Neural cell (in vitro differentiated cells): ENCODE results near the gene MTERF1. TPM values are rescaled to one million over a fixed set of nuclear protein-coding genes. Genes with fewer than 3 reads are reported as not detected.

ENCODE experiments used
- H2AFZ ChIP-seq: fragments of 200-600, 300-800 bp; sonication (generic), shearing (Covaris generic); 2 replicates; pipeline ENCODE4 v1.6.0; 2014; ENCODE audit warnings: low read depth, mild to moderate bottlenecking, antibody characterized with exemption, low read length, moderate library complexity
- H3F3A ChIP-seq: fragments of 200-600 bp; shearing (Covaris generic); 2 replicates; pipeline ENCODE4 v1.6.1; 2016; ENCODE audit warnings: mild to moderate bottlenecking, moderate library complexity, mixed read lengths, antibody characterized with exemption, low read length; ENCODE audit not compliant: insufficient read depth, poor library complexity, severe bottlenecking
- H3K27ac ChIP-seq: fragments of 200-600, 300-800 bp; sonication (generic), shearing (Covaris generic); 2 replicates; pipeline ENCODE4 v1.5.1; 2014; ENCODE audit warnings: mild to moderate bottlenecking, low read length, moderate library complexity
- H3K27me3 ChIP-seq: fragments of 300-800, 200-600 bp; sonication (generic), shearing (Covaris generic); 2 replicates; pipeline ENCODE4 v1.6.0; 2014; ENCODE audit warnings: mild to moderate bottlenecking, low read depth, low read length, moderate library complexity; ENCODE audit not compliant: insufficient read depth
- H3K36me3 ChIP-seq: fragments of 300-800, 200-600 bp; sonication (generic), shearing (Covaris generic); 2 replicates; pipeline ENCODE4 v1.5.1; 2014; ENCODE audit warnings: mild to moderate bottlenecking, antibody characterized with exemption, low read length, moderate library complexity; ENCODE audit not compliant: insufficient read depth
- H3K4me2 ChIP-seq: fragments of 300-800, 200-600 bp; sonication (generic), shearing (Covaris generic); 2 replicates; pipeline ENCODE4 v1.6.0; 2014; ENCODE audit warnings: mild to moderate bottlenecking, low read length
- H3K4me3 ChIP-seq: fragments of 300-800, 200-600 bp; sonication (generic), shearing (Covaris generic); 2 replicates; pipeline ENCODE4 v1.5.1; 2014; ENCODE audit warnings: mild to moderate bottlenecking, low read length, moderate library complexity
- H3K79me2 ChIP-seq: fragments of 200-600 bp; shearing (Covaris generic); replicated peaks from 2 replicates; pipeline ENCODE4 v1.6.0; 2014; ENCODE audit warnings: mild to moderate bottlenecking, low read length, moderate library complexity; ENCODE audit not compliant: insufficient read depth
- H3K9ac ChIP-seq: fragments of 300-800, 200-600 bp; sonication (generic), shearing (Covaris generic); 2 replicates; pipeline ENCODE4 v1.6.1; 2016; ENCODE audit warnings: mild to moderate bottlenecking, low read length, mixed read lengths
- H3K9me2 ChIP-seq: fragments of 200-600 bp; shearing (Covaris generic); 2 replicates; pipeline ENCODE4 v1.6.1; 2016; ENCODE audit warnings: mild to moderate bottlenecking, low read length, mixed read lengths; ENCODE audit not compliant: insufficient read depth
- H3K9me3 ChIP-seq: fragments of 200-600, 300-800 bp; sonication (generic), shearing (Covaris generic); 2 replicates; pipeline ENCODE4 v1.6.1; 2016; ENCODE audit warnings: mild to moderate bottlenecking, mixed run types, low read length, moderate library complexity, mixed read lengths
- H4K20me1 ChIP-seq: fragments of 200-600 bp; shearing (Covaris generic); 2 replicates; pipeline ENCODE4 v1.6.1; 2016; ENCODE audit warnings: mild to moderate bottlenecking, mixed run types; ENCODE audit not compliant: insufficient read depth
- EP300 ChIP-seq: fragments of 450-650 bp; conservative IDR thresholded peaks from 2 replicates; pipeline ENCODE4 v1.6.1; 2014; ENCODE audit warnings: antibody characterized with exemption, mild to moderate bottlenecking, moderate library complexity; ENCODE audit not compliant: poor library complexity, severe bottlenecking
- EZH2 ChIP-seq: fragments of 200-600, 300-800 bp; shearing (Covaris generic), sonication (generic); IDR thresholded peaks from 2 replicates; pipeline ENCODE4 v1.6.1; 2014; ENCODE audit warnings: antibody characterized with exemption, low read length, borderline replicate concordance, mild to moderate bottlenecking; ENCODE audit not compliant: insufficient read depth, poor library complexity, severe bottlenecking
- MXI1 ChIP-seq: fragments of 450-650 bp; conservative IDR thresholded peaks from 2 replicates; pipeline ENCODE4 v1.6.1; 2014; ENCODE audit warnings: antibody characterized with exemption, mild to moderate bottlenecking; ENCODE audit not compliant: poor library complexity, severe bottlenecking
- POLR2AphosphoS5 ChIP-seq: IDR thresholded peaks from 2 replicates; pipeline ENCODE4 v1.6.1; 2012
- RAD21 ChIP-seq: fragments of 450-650 bp; conservative IDR thresholded peaks from 2 replicates; pipeline ENCODE4 v1.6.1; 2014; ENCODE audit warnings: antibody characterized with exemption, mild to moderate bottlenecking, moderate library complexity
- SMC3 ChIP-seq: fragments of 450-650 bp; conservative IDR thresholded peaks from 2 replicates; pipeline ENCODE4 v1.6.1; 2014; ENCODE audit warnings: antibody characterized with exemption, mild to moderate bottlenecking, moderate library complexity; ENCODE audit not compliant: poor library complexity
- TAF1 ChIP-seq: IDR thresholded peaks from 2 replicates; pipeline ENCODE4 v1.6.1; 2012; ENCODE audit warnings: low read depth
- polyA minus RNA-seq: library from RNA; depleted of rRNA, polyadenylated mRNA; stranded (reverse); fragments of >200 nt; gene quantifications from 2 replicates; pipeline ENCODE4 v1.2.3, GENCODE V29; 2014
- polyA plus RNA-seq: library from polyadenylated mRNA; depleted of rRNA; stranded (reverse); fragments of >200 nt; gene quantifications from 2 replicates; pipeline ENCODE4 v1.2.3, GENCODE V29; 2014
- TF ChIP-seq, protein P1 (sequence below): fragments of 450-650 bp; IDR thresholded peaks from 2 replicates; pipeline ENCODE4 v1.5.1; 2014; ENCODE audit warnings: antibody characterized with exemption, mild to moderate bottlenecking, moderate library complexity; ENCODE audit not compliant: poor library complexity, severe bottlenecking
- TF ChIP-seq, protein P2 (sequence below): IDR thresholded peaks from 2 replicates; pipeline ENCODE4 v1.6.1; 2012; ENCODE audit warnings: borderline replicate concordance

Gene MTERF1, protein sequence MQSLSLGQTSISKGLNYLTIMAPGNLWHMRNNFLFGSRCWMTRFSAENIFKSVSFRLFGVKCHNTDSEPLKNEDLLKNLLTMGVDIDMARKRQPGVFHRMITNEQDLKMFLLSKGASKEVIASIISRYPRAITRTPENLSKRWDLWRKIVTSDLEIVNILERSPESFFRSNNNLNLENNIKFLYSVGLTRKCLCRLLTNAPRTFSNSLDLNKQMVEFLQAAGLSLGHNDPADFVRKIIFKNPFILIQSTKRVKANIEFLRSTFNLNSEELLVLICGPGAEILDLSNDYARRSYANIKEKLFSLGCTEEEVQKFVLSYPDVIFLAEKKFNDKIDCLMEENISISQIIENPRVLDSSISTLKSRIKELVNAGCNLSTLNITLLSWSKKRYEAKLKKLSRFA
- 22.9 and 32.3 TPM in 2 replicates for polyA plus RNA-seq
- 39.7 and 51.9 TPM in 2 replicates for polyA minus RNA-seq

DNA sequence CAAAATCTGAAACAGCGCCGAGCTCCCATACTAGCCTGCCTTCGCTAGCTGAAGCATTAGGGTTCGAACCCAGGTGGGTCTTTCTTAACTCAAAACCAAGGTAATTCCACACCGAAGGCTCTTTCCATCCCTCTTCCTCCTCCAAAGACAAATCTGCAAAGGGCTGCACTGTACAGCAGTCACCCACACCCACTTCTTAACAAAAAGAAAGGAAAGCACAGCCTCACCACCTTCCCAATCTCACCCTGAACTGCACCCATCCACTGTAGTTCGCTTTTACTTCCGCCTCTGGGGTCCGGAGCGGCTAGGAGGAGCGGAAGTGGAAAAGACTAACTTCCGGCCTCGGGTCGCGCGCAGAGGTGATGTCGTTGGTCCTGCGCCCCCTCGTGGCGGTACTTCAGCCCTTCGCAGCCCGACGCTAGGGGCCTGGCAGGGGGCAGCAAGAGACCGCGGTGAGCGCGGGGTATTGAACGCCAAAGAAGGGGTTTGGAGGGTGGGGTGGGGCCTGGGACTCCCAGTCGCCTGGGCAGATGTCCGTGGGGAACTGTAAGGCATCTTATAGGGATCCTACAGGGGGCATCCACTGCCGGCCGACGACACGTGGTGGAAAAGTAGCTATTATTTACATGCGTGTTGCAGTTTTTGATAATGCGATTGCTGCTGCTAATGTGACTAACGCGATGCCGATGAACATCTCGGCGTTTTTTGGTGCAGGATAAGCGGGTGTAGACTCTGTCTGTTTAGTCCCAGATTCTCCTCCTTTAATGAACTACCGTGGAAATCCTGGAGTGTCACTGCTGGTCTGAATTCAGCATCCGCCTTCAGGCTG, at the start of gene MTERF1:
MTERF1 (minus strand) TSS at position 290 of the 829 bp plus-strand sequence. CDS start 619 bp downstream, outside the sequence.
- Histone ChIP-seq H3F3A (no peaks in the 10 kb centered on the region), H2AFZ (peak within 1 kb of the TSS; percentile 78), H4K20me1 (no peaks in the 10 kb centered on the region), H3K4me3 (peak within 1 kb of the TSS; percentile 85), H3K27me3 (no peaks in the 10 kb centered on the region), H3K9me3 (no peaks in the 10 kb centered on the region), H3K79me2 (peaks cover 23% of the 10 kb centered on the region), H3K4me2 (peak within 1 kb of the TSS; percentile 85), H3K9ac (peak within 1 kb of the TSS; percentile 71), H3K36me3 (no peaks in the 10 kb centered on the region), H3K27ac (peak within 1 kb of the TSS; percentile 66), H3K9me2 (no peaks in the 10 kb centered on the region)
- TF ChIP-seq, protein P1, sequence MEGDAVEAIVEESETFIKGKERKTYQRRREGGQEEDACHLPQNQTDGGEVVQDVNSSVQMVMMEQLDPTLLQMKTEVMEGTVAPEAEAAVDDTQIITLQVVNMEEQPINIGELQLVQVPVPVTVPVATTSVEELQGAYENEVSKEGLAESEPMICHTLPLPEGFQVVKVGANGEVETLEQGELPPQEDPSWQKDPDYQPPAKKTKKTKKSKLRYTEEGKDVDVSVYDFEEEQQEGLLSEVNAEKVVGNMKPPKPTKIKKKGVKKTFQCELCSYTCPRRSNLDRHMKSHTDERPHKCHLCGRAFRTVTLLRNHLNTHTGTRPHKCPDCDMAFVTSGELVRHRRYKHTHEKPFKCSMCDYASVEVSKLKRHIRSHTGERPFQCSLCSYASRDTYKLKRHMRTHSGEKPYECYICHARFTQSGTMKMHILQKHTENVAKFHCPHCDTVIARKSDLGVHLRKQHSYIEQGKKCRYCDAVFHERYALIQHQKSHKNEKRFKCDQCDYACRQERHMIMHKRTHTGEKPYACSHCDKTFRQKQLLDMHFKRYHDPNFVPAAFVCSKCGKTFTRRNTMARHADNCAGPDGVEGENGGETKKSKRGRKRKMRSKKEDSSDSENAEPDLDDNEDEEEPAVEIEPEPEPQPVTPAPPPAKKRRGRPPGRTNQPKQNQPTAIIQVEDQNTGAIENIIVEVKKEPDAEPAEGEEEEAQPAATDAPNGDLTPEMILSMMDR: peak; percentile 98
- peak; percentile 79 for TF ChIP-seq RAD21
- TF ChIP-seq MXI1: peak; percentile 68
- peak; percentile 86 for TF ChIP-seq POLR2AphosphoS5
- peak; percentile 89 for TF ChIP-seq SMC3
- TF ChIP-seq, protein P2, sequence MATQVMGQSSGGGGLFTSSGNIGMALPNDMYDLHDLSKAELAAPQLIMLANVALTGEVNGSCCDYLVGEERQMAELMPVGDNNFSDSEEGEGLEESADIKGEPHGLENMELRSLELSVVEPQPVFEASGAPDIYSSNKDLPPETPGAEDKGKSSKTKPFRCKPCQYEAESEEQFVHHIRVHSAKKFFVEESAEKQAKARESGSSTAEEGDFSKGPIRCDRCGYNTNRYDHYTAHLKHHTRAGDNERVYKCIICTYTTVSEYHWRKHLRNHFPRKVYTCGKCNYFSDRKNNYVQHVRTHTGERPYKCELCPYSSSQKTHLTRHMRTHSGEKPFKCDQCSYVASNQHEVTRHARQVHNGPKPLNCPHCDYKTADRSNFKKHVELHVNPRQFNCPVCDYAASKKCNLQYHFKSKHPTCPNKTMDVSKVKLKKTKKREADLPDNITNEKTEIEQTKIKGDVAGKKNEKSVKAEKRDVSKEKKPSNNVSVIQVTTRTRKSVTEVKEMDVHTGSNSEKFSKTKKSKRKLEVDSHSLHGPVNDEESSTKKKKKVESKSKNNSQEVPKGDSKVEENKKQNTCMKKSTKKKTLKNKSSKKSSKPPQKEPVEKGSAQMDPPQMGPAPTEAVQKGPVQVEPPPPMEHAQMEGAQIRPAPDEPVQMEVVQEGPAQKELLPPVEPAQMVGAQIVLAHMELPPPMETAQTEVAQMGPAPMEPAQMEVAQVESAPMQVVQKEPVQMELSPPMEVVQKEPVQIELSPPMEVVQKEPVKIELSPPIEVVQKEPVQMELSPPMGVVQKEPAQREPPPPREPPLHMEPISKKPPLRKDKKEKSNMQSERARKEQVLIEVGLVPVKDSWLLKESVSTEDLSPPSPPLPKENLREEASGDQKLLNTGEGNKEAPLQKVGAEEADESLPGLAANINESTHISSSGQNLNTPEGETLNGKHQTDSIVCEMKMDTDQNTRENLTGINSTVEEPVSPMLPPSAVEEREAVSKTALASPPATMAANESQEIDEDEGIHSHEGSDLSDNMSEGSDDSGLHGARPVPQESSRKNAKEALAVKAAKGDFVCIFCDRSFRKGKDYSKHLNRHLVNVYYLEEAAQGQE: peak; percentile 76
- TF ChIP-seq EZH2: no peak
- TF ChIP-seq EP300: no peak
- peak; percentile 72 for TF ChIP-seq TAF1

DNA sequence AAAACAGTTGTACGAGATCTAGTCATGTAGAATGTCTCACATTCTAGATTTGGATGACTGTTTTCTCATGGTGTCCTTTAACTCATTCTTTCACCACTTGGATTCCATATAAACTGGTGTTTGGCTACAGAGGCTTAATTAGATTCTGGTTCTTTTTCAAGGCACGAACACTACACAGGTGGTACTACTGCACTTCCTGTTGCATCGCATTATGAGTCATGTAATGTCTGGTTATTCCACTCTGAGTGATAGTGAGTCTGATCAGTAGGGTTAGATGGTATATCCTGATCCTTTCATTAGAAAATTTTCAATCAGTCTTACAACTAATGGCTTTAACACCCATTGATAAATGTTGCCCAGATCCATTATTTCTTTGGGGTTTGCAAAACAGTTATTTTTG, 49.0 kb upstream of the MTERF1 start:
- Histone ChIP-seq H3K27me3 (no peaks in the 10 kb centered on the region), H3K4me2 (no peak overlapping the region), H2AFZ (no peak overlapping the region), H3K4me3 (no peak overlapping the region), H3K79me2 (no peaks in the 10 kb centered on the region), H3K9ac (no peak overlapping the region), H3K36me3 (no peaks in the 10 kb centered on the region), H3F3A (no peaks in the 10 kb centered on the region), H3K27ac (no peak overlapping the region), H3K9me2 (no peaks in the 10 kb centered on the region), H4K20me1 (no peaks in the 10 kb centered on the region), H3K9me3 (no peaks in the 10 kb centered on the region)
- TF ChIP-seq MXI1 (no peak), TAF1 (no peak), EP300 (no peak), RAD21 (no peak), EZH2 (no peak), POLR2AphosphoS5 (no peak), SMC3 (no peak)
- TF ChIP-seq, protein P2: no peak
- TF ChIP-seq, protein P1: no peak
